Thyroid gland (tissue), 4 donors: ENCODE results near the gene C10orf105. TPM values are rescaled to one million over a fixed set of nuclear protein-coding genes. Genes with fewer than 3 reads are reported as not detected.
A peak's percentile ranks its signal among the peaks of the same experiment; 100 is the strongest.

Experiments used
- DNase-seq, 2 donors: peaks; one replicate each; pipeline ENCODE4 v3.0.0-alpha.2; 2019
- H3K27ac ChIP-seq, 3 donors: fragments of 200-600 bp; sonication (generic); 1 replicate in 2 of 3; 2 replicates in 1 of 3; pipeline ENCODE4 v1.5.1; 2016 to 2019; ENCODE audit warnings: mild to moderate bottlenecking in 1 of 3, moderate library complexity in 1 of 3
- H3K27me3 ChIP-seq: fragments of 200-600 bp; sonication (generic); one replicate; pipeline ENCODE4 v1.5.1; 2019
- H3K36me3 ChIP-seq, 2 donors: fragments of 200-600 bp; sonication (generic); one replicate each; pipeline ENCODE4 v1.5.1; 2016 to 2019
- H3K4me1 ChIP-seq, 2 donors: fragments of 200-600 bp; sonication (generic); one replicate each; pipeline ENCODE4 v1.5.1; 2017 to 2019
- H3K4me3 ChIP-seq, 3 donors: fragments of 200-600 bp; sonication (generic); replicated peaks in 1 of 3; 1 replicate in 2 of 3; 2 replicates in 1 of 3; pipeline ENCODE4 v1.5.1; 2016; ENCODE audit warnings: mild to moderate bottlenecking in 1 of 3
- H3K9me3 ChIP-seq: fragments of 200-600 bp; sonication (generic); one replicate; pipeline ENCODE4 v1.5.1; 2017
- POLR2A ChIP-seq, 2 donors: fragments of 450-650 bp; IDR thresholded peaks; one replicate each; pipeline ENCODE4 v1.6.1; 2017; ENCODE audit warnings: antibody characterized with exemption in 2 of 2, mild to moderate bottlenecking in 2 of 2, moderate library complexity in 1 of 2
- WGBS, 2 donors: methylation state at CpG; one replicate each; pipeline ENCODE4 v1.1.5; 2017; 5-methylcytosine and 5-hydroxymethylcytosine counted together
- intact Hi-C: fragments of 100-400 bp; cut with DNase I; formaldehyde crosslinking; loops from one replicate; pipeline ENCODE4 v1.15.1; 2023
- total RNA-seq, 4 donors: library from RNA; depleted of rRNA; stranded (reverse); fragments of >200 nt; gene quantifications; one replicate each; pipeline ENCODE4 v1.2.3, GENCODE V29; 2016
- TF ChIP-seq, protein P1 (sequence below), 6 experiments: fragments of 200-600 bp in 3 of 6; fragments of 450-650 bp in 3 of 6; sonication (generic) in 3 of 6; IDR thresholded peaks; one replicate each; pipeline ENCODE4 v1.5.1; 2016 to 2019; ENCODE audit warnings: antibody characterized with exemption in 6 of 6, mild to moderate bottlenecking in 2 of 6, inconsistent platforms in 1 of 6, moderate library complexity in 1 of 6

C10orf105 gene
- total RNA-seq, 4 donors from 2014 or later, result not detected

DNA sequence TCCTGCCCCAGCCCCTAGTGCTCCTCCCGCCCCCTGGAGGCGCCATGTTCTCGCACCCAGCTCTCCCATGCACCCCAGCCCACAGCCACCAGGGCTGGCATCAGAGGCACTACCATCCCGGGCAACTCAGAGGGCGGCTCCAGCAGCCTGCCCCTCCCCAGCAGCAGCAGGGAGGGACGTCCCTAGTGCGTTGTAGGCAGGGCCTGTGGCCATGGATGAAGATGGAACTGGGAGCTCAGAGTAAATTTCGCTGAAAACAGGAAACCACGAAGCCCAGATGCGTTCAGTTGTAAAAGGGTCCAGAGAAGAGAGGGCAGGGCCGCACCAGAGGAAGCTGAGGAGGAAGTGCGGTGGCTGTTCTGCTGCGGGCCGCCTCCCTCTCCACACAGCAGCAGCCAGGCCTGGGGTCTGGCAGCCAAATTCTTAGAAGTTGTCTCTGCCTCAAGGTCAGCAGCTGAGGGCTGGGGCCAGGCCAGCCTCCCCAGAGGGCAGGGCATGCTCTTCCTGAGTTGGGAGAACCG lies 29.2 kb upstream of the C10orf105 start:
- H3K9me3 ChIP-seq, result no peaks in the 10 kb centered on the region
- WGBS, 2 donors, result 55 to 58% methylated on average over 12 to 14 of the region's 15 CpGs
- peaks cover 0 to 8% of the 10 kb centered on the region in 2 donors for H3K36me3 ChIP-seq
- no peaks in the 10 kb centered on the region for H3K27me3 ChIP-seq
- peak; percentile 29 to 36 for DNase-seq
- intact Hi-C loops, result no loop called here
- peak overlapping the region; percentile 39 to 53 (median 41) for H3K27ac ChIP-seq
- H3K4me1 ChIP-seq, result peaks cover 15 to 42% of the 10 kb centered on the region in 2 donors
- no peak overlapping the region for H3K4me3 ChIP-seq
- TF ChIP-seq, protein P1, sequence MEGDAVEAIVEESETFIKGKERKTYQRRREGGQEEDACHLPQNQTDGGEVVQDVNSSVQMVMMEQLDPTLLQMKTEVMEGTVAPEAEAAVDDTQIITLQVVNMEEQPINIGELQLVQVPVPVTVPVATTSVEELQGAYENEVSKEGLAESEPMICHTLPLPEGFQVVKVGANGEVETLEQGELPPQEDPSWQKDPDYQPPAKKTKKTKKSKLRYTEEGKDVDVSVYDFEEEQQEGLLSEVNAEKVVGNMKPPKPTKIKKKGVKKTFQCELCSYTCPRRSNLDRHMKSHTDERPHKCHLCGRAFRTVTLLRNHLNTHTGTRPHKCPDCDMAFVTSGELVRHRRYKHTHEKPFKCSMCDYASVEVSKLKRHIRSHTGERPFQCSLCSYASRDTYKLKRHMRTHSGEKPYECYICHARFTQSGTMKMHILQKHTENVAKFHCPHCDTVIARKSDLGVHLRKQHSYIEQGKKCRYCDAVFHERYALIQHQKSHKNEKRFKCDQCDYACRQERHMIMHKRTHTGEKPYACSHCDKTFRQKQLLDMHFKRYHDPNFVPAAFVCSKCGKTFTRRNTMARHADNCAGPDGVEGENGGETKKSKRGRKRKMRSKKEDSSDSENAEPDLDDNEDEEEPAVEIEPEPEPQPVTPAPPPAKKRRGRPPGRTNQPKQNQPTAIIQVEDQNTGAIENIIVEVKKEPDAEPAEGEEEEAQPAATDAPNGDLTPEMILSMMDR (IDR thresholded peaks at IDR 0.05), result no peak
- TF ChIP-seq POLR2A (IDR thresholded peaks at IDR 0.05), result no peak

- TF ChIP-seq, protein P1 (IDR thresholded peaks at IDR 0.05), result no peak
- no peak for TF ChIP-seq POLR2A (IDR thresholded peaks at IDR 0.05)
- no peaks in the 10 kb centered on the region for H3K27me3 ChIP-seq
- peak overlapping the region; percentile 15 to 53 (median 41) for H3K27ac ChIP-seq
- H3K36me3 ChIP-seq, result peaks cover 0 to 8% of the 10 kb centered on the region in 2 donors
- peaks cover 15 to 42% of the 10 kb centered on the region in 2 donors for H3K4me1 ChIP-seq
- WGBS, 2 donors, result 78 to 84% methylated on average over 11 to 14 of the region's 14 CpGs
- no peaks in the 10 kb centered on the region for H3K9me3 ChIP-seq
- DNase-seq, result no peak
- H3K4me3 ChIP-seq, result no peak overlapping the region
- intact Hi-C loops, result no loop called here
Observed at GRCh38 chr10:71747551-71748523, 28.3 kb upstream of the C10orf105 start.

DNA sequence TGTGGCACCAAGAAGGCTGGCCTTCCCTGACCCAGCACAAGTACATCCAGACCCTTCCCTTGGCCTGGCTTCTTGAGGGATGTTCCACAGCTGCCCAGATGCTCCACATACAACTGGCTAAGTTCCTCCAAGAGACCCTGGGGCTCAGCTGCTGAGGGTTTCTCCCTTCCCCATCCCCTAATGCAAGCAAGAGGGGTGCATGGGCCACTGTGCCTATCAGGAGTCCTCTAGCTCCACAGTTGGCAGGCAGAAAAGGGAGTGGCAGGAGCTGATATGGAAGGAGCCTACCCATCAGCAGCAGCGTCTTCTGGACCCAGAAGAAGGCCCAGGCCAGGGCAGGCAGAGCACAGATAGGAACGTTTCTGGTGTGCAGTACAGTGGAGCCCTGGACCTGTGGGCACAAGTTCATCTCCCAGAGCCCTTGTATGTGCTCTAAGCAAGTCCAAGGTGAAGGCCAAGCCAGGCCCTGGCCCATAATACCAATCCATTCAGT lies 27.5 kb upstream of the C10orf105 start:
- TF ChIP-seq, protein P1 (IDR thresholded peaks at IDR 0.05), result no peak
- TF ChIP-seq POLR2A (IDR thresholded peaks at IDR 0.05), result no peak
- 81% methylated on average over 2 of the region's 2 CpGs; no CpG with 5 or more reads in 1 of the 2 donors for WGBS, 2 donors
- Histone ChIP-seq H3K27ac (peak overlapping the region; percentile 35 to 53 (median 41)), H3K4me1 (peaks cover 15 to 42% of the 10 kb centered on the region in 2 donors), H3K4me3 (no peak overlapping the region), H3K27me3 (no peaks in the 10 kb centered on the region), H3K9me3 (no peaks in the 10 kb centered on the region), H3K36me3 (peaks cover 0 to 8% of the 10 kb centered on the region in 2 donors)
- intact Hi-C loops, result no loop called here
- no peak for DNase-seq

- no peak for TF ChIP-seq POLR2A (IDR thresholded peaks at IDR 0.05)
- TF ChIP-seq, protein P1 (IDR thresholded peaks at IDR 0.05), result peak in 2 of 6 experiments; percentile 13 to 19
- Histone ChIP-seq H3K4me3 (no peak overlapping the region), H3K27ac (peak overlapping the region; percentile 35 to 53 (median 41)), H3K36me3 (peaks cover 0 to 4% of the 10 kb centered on the region in 2 donors), H3K9me3 (no peaks in the 10 kb centered on the region), H3K4me1 (peaks cover 15 to 42% of the 10 kb centered on the region in 2 donors), H3K27me3 (no peaks in the 10 kb centered on the region)
- intact Hi-C loops, result no loop called here
- peak; percentile 61 to 62 for DNase-seq
- WGBS, 2 donors, result 50 to 57% methylated on average over 12 to 13 of the region's 13 CpGs
Observed at GRCh38 chr10:71746344-71747037, 26.9 kb upstream of the C10orf105 start.
